ENCODE data around the gene SINHCAF. TPM values are rescaled to one million over a fixed set of nuclear protein-coding genes. Genes with fewer than 3 reads are reported as not detected.

The SINHCAF gene
- total RNA-seq, 2 experiments from 2014 or later: 159 to 160 TPM

- Mint-ChIP-seq H3K36me3 (no peaks in the 10 kb centered on the region), H3K4me3 (no peak overlapping the region), H3K4me1 (no peaks in the 10 kb centered on the region), H3K27ac (no peak overlapping the region), H3K9me3 (no peaks in the 10 kb centered on the region), H3K27me3 (no peaks in the 10 kb centered on the region)
- DNase-seq: no peak
These were observed 28.1 kb upstream of the SINHCAF start for GRCh38 chr12:31353750-31354708.

GRCh38 chr12:31346267-31346666, 20.3 kb upstream of the SINHCAF start:
- H3K9me3 Mint-ChIP-seq: no peaks in the 10 kb centered on the region
- DNase-seq: no peak
- H3K4me3 Mint-ChIP-seq: no peak overlapping the region
- H3K27ac Mint-ChIP-seq: no peak overlapping the region
- H3K36me3 Mint-ChIP-seq: no peaks in the 10 kb centered on the region
- no peaks in the 10 kb centered on the region for H3K4me1 Mint-ChIP-seq
- H3K27me3 Mint-ChIP-seq: no peaks in the 10 kb centered on the region

- H3K4me1 Mint-ChIP-seq: no peaks in the 10 kb centered on the region
- no peaks in the 10 kb centered on the region for H3K36me3 Mint-ChIP-seq
- H3K4me3 Mint-ChIP-seq: no peak overlapping the region
- no peak overlapping the region for H3K27ac Mint-ChIP-seq
- H3K27me3 Mint-ChIP-seq: no peaks in the 10 kb centered on the region
- DNase-seq: no peak
- no peaks in the 10 kb centered on the region for H3K9me3 Mint-ChIP-seq
These were observed 17.2 kb upstream of the SINHCAF start for GRCh38 chr12:31343139-31343538.

- DNase-seq: no peak
- H3K27ac Mint-ChIP-seq: no peak overlapping the region
- no peaks in the 10 kb centered on the region for H3K27me3 Mint-ChIP-seq
- no peaks in the 10 kb centered on the region for H3K36me3 Mint-ChIP-seq
- H3K9me3 Mint-ChIP-seq: no peaks in the 10 kb centered on the region
- H3K4me3 Mint-ChIP-seq: no peak overlapping the region
- H3K4me1 Mint-ChIP-seq: no peaks in the 10 kb centered on the region
These were observed 16.3 kb upstream of the SINHCAF start for GRCh38 chr12:31342286-31342685.

- no peaks in the 10 kb centered on the region for H3K9me3 Mint-ChIP-seq
- no peaks in the 10 kb centered on the region for H3K27me3 Mint-ChIP-seq
- no peaks in the 10 kb centered on the region for H3K4me1 Mint-ChIP-seq
These were observed 14.1 kb upstream of the SINHCAF start for GRCh38 chr12:31339831-31340622.

GRCh38 chr12:31337952-31338351, 12.0 kb upstream of the SINHCAF start:
- no peaks in the 10 kb centered on the region for H3K27me3 Mint-ChIP-seq
- no peaks in the 10 kb centered on the region for H3K4me1 Mint-ChIP-seq
- DNase-seq: no peak
- H3K4me3 Mint-ChIP-seq: no peak overlapping the region
- H3K9me3 Mint-ChIP-seq: no peaks in the 10 kb centered on the region
- H3K27ac Mint-ChIP-seq: no peak overlapping the region
- no peaks in the 10 kb centered on the region for H3K36me3 Mint-ChIP-seq

More at GRCh38 chr12:31339831-31340622, 14.1 kb upstream of the SINHCAF start:
- no peaks in the 10 kb centered on the region for H3K36me3 Mint-ChIP-seq
- H3K4me3 Mint-ChIP-seq: no peak overlapping the region
- no peak overlapping the region for H3K27ac Mint-ChIP-seq
- no peak for DNase-seq

GRCh38 chr12:31331242-31331641, 5.3 kb upstream of the SINHCAF start:
- no peak overlapping the region for H3K27ac Mint-ChIP-seq
- H3K9me3 Mint-ChIP-seq: no peaks in the 10 kb centered on the region
- H3K27me3 Mint-ChIP-seq: no peaks in the 10 kb centered on the region
- H3K4me3 Mint-ChIP-seq: no peak overlapping the region
- peaks cover 5% of the 10 kb centered on the region for H3K4me1 Mint-ChIP-seq
- no peak for DNase-seq
- H3K36me3 Mint-ChIP-seq: no peaks in the 10 kb centered on the region

GRCh38 chr12:31326736-31327659, 1.0 kb upstream of the SINHCAF start:
- peak overlapping the region; percentile 98 for H3K4me3 Mint-ChIP-seq
- peak overlapping the region; percentile 15 for H3K27ac Mint-ChIP-seq

GRCh38 chr12:31325524-31325875, 450 bp downstream of the SINHCAF start:
- Mint-ChIP-seq H3K36me3 (peaks cover 28% of the 10 kb centered on the region), H3K4me1 (peaks cover 31% of the 10 kb centered on the region), H3K9me3 (no peaks in the 10 kb centered on the region), H3K4me3 (peak overlapping the region; percentile 98), H3K27ac (peak overlapping the region; percentile 99), H3K27me3 (peaks cover 5% of the 10 kb centered on the region)
- peak; percentile 32 for DNase-seq

More at GRCh38 chr12:31326736-31327659, 1.0 kb upstream of the SINHCAF start:
- no peaks in the 10 kb centered on the region for H3K9me3 Mint-ChIP-seq
- H3K4me1 Mint-ChIP-seq: peaks cover 16% of the 10 kb centered on the region
- peaks cover 25% of the 10 kb centered on the region for H3K36me3 Mint-ChIP-seq
- no peak for DNase-seq
- H3K27me3 Mint-ChIP-seq: peaks cover 5% of the 10 kb centered on the region

GRCh38 chr12:31324845-31325523, 966 bp downstream of the SINHCAF start:
- Mint-ChIP-seq H3K27ac (peak overlapping the region; percentile 99), H3K9me3 (no peaks in the 10 kb centered on the region), H3K36me3 (peaks cover 28% of the 10 kb centered on the region), H3K4me3 (peak overlapping the region; percentile 98), H3K27me3 (peaks cover 5% of the 10 kb centered on the region), H3K4me1 (peaks cover 35% of the 10 kb centered on the region)
- peak; percentile 41 for DNase-seq

- H3K27me3 Mint-ChIP-seq: peaks cover 5% of the 10 kb centered on the region
- DNase-seq: peak; percentile 77
- peaks cover 42% of the 10 kb centered on the region for H3K4me1 Mint-ChIP-seq
- peak overlapping the region; percentile 99 for H3K27ac Mint-ChIP-seq
- H3K9me3 Mint-ChIP-seq: no peaks in the 10 kb centered on the region
- H3K36me3 Mint-ChIP-seq: peaks cover 35% of the 10 kb centered on the region
- peak overlapping the region; percentile 98 for H3K4me3 Mint-ChIP-seq
These were observed 1.7 kb downstream of the SINHCAF start for GRCh38 chr12:31324116-31324844.

- Mint-ChIP-seq H3K36me3 (peaks cover 35% of the 10 kb centered on the region), H3K27me3 (peaks cover 5% of the 10 kb centered on the region), H3K4me1 (peaks cover 49% of the 10 kb centered on the region), H3K4me3 (peak overlapping the region; percentile 98), H3K27ac (peak overlapping the region; percentile 99), H3K9me3 (no peaks in the 10 kb centered on the region)
- DNase-seq: peak; percentile 57
These were observed 2.4 kb downstream of the SINHCAF start for GRCh38 chr12:31323391-31324115.

- H3K9me3 Mint-ChIP-seq: no peaks in the 10 kb centered on the region
- peaks cover 5% of the 10 kb centered on the region for H3K27me3 Mint-ChIP-seq
- H3K4me1 Mint-ChIP-seq: peaks cover 57% of the 10 kb centered on the region
- peak overlapping the region; percentile 99 for H3K27ac Mint-ChIP-seq
- peaks cover 37% of the 10 kb centered on the region for H3K36me3 Mint-ChIP-seq
- DNase-seq: no peak
- peak overlapping the region; percentile 98 for H3K4me3 Mint-ChIP-seq
These were observed 3.1 kb downstream of the SINHCAF start for GRCh38 chr12:31322801-31323207.
